ENCODE results near the gene SZT2.

The SZT2 gene

DNA sequence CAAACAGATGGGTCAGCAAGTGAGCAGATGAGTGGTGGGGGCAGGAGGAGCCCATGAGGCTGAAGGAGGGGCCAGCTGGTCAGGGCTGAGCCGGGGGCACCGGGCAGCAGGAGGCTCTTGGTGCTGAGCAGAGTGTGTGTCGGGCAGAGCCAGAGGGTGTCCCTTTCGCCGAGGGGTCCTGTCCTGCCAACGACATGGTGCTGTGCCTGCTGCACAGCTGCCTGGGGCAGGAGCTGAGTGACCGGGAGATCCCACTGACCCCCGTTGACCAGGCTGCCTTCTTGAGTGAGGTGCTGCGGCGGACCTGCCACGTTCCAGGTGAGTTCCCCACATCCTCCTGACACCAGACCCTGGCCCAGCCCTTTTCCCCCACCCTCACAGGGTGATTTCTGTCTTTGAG lies 36.5 kb downstream of the SZT2 start:
- DNase-seq: no peak

DNA sequence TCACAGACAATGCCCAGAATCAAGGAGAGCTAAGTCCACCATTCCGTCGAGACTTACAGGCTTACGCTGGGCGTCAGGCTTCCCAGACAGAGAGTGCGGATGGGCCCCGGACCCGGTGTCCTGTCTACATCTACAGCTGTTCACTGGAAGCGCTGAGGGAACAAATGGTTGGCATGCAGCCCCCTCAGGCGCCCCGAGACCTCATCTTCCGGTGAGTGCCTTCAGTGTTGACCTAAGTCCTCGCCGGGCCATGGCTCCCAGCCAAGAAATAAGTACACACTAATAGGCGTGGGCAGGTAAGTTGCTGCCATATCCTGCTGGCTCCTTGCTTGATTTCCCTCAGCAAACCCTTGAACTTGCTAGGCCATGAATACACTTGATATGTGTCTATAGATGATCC lies 37.8 kb downstream of the SZT2 start:
- DNase-seq: no peak

DNA sequence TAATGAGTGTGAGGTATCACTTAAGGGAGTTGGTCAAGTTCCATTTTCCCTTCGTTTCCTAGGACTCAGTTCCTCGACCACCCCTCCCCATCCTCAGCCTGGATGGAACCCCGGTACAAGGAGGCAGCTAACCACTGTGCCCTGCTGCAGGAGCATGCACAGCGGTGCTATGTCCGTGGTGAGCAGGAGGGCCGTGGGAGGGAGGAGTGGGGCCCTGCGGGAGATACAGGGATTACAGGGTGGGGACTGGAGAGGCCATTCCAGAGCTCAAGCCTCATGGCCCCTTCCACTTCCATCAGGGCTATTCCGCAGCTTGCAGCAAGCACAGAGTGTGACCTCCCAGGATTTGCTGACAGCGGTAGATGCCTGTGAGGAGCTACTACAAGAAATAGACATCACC lies 38.2 kb downstream of the SZT2 start:
- DNase-seq: no peak

DNA sequence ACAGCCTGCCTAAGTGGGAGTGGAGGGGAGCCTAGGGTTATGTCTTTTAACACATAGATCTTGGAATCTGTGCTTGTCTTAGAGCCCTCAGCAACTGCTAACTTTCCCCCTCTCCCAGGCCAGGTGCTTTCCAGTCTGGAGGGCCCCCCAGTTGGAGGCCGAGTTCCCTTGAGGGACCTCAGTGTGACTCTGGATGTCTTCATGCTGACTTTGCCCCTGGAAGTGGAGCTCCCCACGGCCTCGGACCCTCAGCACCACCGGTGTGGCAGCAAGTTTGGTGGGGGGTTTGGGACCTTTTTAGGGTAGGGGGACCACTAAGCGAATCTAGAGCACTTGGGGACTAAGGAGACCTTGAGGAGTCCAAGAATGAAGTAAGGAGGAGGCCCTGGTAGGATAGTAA lies 41.1 kb downstream of the SZT2 start:
- DNase-seq: no peak

DNA sequence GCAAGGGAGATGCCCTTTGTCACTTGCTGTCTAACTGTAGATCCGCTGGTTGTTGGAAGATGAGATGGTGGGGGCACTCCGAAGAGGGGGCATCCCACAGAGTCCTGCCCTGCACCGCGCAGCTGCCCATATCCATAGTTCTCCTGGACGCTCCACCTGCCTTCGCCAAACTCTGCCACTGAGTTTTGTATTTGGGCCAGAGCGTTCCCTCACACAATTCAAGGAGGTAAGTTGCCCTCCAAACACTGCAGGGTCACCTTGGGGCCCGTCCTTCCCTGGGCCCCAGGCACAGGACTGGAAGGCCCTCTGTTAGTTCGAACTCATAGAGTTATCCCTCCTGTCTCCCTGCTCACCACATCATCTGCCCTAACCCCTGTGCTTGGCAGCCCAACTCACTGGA lies 42.0 kb downstream of the SZT2 start:
- DNase-seq: no peak

DNA sequence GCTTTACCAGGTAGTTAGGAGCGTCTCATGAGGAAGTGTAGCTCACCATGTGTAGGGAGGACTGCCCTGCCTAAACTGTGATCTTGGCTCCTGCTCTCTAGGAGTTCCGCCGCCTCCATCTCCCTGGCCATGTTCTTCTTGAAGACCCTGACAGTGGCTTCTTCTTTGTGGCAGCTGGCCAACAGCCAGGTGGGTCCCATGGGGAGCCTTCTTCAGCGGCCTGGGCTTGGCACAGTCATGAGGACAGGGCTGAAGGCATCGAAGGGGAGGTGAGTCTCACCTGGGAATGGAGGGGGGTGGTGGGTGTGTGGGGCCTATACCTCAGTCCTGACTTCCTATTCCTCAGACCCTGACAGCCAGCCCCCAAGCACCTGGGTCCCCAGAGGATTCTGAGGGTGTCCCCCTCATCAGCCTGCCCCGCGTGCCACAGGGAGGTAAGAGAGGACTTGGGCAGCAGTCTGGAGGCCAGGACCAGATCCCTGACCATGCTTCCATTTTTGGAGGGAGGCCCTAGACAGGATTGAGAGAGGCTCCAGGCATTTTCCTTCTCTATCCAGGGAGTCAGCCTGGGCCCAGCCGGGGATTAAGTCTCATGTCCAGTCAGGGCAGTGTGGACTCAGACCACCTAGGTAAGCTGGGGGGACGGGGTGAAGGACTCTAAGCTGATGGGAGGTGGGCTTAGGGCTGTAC lies 42.6 kb downstream of the SZT2 start:
- DNase-seq: no peak

DNA sequence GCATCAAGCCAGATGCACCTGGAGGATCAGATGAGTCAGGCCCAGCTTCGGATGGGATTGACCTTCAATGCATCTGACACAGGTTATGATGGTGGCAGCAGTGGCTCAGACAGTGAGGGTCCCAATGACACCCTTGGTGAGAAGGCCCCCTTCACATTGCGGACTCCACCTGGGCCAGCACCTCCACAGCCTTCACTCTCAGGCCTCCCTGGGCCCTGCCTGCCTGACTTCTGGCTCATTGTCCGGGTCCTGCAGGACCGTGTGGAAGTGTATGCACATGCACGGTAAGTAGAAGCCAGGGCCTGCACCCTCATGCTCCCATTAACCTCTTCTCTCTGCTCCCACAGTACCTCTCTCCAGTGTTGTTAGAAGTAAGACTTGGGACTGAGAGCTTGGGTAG lies 43.2 kb downstream of the SZT2 start:
- no peak for DNase-seq

DNA sequence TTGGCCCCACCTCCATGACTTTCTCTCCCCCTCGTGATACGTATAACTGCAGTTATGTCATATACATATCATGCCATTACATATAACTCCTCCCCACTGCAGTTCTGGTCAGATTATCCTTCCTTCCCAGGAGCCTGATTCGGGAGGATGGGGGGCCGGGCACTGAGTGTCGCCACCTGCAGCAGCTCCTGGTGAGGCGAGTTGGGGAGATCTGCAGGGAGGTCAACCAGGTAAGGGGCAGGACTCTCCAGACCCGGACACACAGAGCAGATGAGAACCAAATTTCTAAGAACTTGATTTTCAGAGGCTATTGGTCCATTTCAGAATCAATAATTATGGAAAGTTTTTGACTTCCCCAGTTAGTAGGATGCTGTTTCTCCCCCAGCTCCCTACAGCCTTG lies 44.6 kb downstream of the SZT2 start:
- DNase-seq: no peak

DNA sequence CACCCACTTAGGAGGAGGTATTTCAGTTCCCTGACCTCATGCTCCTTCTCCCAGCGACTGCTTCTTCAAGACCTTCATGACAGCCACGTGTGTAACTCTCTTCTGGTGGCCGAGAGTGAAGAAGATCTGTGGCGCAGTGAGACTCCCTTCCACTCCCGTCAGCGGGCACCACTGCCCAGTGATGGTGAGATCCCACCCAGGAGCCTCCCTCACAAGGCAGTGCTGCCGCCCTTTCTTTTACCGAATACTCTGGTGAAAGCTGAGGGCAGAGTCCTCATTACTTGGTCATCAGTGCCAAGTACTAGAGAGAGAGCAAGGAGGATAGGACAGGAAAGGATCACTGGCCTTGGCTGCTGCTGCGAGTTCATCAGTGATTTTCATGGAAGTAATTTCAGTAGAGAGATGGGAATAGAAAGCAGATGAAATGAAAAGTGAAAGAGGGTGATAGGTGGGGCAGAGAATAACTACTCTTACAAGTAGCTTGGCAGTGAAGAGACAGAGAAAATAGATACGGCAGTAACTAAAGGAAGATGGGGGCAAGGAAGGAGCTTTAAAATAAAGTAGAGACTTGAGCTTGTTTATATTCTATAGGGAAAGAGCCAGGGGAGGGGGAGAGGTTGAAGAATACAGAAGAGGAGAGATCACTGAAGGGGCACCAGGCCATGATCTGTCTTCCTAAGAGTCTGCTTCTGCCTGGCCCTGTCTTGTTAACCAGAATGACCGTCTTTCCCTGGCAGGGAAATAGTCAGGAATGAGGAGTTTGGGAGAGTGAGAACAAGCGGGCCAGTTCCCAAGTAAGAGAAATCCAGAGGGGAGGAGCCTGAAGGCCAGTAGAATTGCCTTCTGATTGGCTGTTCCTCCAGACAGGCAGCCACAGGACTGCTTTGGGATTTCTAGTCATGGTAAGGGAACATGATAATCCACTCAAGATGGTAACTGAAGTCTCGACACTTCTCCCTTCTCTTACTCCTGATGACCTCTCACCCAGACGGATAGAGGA lies 45.7 kb downstream of the SZT2 start:
- DNase-seq: peak; percentile 29

DNA sequence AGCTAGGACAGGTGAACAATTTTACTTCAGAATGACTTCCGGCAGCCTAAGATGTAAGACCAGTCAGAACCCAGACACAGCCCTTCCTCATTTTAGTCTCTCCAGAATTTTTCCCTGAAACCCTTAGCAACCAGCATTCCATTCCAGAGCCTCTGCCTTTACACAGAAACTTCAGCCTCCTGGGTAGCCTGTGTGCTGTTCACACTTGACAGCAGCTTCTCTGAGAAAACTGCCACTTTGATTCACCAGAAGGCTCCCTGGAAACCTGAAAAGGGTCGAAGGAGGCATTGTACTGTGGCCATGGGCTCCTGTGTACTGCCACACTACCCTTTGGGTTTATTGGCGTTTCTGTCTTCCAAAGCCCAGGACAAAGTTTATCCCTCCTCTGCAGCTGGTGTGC lies 46.7 kb downstream of the SZT2 start:
- no peak for DNase-seq

DNA sequence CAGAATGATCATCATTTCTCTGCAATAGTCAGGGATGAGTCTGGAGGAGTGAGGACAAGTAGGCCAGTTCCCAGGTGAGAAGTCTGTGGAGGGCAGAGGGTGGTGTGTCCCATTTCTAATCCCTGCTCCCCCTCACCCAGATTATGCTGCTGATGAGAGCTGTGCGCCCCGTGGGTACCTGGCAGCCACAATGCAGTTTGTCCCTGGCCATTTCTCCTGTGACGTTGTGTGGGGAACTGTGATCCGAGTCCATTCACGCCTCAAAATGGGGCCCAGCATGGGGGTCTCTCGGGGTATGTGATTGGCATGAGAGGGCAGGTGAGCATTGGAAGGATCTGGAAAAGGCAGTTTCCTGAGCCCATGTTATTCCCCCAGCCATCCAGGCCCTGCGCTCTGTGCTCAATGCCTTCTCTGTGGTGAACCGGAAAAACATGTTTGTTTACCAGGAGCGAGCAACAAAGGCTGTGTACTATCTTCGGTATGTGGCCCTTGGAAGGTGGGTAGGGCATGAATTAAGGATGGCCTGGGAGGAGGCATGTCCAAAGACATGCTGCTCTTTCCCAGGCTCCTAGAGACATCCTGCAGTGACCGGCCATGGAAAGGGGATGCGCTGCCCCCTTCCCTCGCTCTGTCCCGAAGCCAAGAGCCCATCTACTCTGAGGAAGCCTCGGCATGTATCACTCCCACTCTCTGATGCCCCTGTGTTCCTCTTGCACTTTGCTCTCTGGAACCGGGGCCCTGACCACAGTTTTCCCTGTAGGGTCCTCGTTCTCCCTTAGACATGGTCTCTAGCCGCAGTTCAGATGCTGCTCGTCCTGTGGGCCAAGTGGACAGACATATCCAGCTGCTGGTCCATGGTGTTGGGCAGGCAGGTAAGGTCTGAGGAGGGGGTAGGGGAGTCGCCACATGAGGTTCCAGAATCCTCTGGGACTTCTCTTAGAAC lies 47.6 kb downstream of the SZT2 start:
- DNase-seq: no peak

DNA sequence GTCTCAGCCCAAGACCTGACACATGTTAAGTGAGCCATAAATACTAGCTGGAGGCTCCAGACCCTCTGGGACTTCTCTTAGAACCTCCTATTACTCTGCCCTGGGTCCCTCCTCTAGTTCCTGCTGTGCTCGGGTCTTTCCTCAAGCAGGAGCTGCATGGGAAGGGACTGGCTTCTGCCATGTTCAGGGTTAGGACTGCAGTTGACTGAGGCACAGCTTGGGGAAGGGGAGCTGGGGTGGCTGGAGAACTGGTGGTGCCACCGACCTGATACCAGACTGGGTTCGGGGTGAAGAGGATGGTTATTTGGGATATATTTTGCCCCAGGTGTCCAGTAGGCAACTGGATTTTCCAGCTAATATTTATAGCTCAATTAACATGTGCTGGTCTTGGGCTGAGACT lies 48.3 kb downstream of the SZT2 start:
- no peak for DNase-seq

DNA sequence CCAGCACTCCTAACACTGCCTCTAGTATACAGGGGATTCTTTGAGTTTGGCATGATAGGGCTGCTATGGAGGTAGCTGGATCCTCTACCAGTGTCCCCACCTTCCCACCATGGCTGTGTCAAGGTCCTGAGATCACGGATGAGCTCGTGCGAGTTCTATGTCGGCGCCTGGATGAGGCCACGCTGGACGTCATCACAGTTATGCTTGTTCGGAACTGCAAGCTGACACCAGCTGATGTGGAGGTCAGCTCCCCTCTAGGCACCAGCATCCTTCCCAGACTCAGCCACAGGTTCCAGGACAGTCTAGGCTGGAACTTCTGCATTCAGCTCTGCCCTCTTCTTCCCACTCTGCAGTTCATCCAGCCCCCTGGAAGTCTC lies 48.9 kb downstream of the SZT2 start:
- DNase-seq: no peak

DNA sequence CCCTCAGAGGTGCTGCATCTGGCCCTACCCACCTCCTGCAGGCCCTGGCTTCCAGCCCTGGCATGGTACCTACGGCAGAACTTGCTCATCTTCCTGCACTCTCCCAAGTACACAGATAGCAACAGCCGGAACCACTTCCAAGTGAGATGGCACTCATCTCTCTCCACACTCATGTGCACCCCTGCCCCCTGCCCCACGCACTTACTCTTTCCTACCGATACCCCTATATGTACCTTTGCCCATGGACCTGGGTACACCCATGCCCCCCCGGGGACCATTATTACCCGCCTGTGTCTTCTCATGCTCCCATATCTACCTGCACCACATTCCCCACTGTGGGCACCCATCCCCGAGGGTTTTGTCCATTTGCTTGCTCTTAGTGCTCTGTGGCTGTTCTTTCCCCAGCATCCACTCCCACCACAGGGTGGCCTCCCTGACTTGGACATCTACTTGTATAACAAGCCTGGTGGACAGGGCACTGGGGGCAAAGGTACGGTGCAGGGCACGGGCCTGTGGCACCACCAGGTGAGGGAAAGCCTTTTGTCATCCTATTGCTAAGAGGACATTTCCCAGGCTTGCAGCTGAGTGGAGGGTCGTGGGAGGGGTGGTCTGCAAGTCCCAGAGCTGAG lies 49.4 kb downstream of the SZT2 start:
- DNase-seq: no peak

DNA sequence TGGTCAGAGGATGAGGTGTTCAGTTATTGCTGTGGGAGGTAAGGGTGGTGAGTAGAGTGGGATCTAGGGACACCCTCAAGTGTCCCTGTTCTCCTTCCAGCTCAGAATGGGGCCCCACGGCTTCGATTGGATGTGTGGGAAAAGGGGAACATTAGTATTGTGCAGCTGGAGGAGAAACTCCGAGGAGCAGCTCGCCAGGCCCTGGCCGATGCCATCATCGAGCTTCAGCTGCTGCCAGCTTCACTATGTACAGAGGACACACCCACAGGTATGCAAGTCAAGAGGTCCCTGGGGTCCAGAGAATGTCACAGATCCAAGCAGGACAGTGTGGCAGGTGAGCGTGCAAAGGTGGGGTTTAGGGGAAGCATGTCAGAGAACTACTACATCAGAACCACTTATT lies 50.1 kb downstream of the SZT2 start:
- DNase-seq: no peak

DNA sequence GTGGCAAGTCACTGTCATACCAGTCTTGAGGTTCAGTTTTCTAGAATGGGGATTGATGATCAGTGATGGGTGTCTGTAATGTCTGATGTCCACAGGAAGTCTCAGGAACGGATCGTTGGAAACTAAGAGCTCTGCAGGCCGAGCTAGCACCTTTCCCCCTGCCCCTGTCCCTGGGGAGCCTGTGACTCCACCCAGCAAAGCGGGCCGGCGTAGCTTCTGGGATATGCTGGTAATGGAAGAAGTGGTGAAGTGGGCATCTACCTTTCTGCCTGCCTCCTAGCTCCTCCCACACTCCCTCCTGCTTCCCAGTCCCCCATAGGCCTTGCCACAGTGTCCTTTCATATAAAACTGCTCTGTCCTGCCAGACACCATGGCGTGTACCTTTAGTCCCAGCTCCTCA lies 50.7 kb downstream of the SZT2 start:
- DNase-seq: no peak

DNA sequence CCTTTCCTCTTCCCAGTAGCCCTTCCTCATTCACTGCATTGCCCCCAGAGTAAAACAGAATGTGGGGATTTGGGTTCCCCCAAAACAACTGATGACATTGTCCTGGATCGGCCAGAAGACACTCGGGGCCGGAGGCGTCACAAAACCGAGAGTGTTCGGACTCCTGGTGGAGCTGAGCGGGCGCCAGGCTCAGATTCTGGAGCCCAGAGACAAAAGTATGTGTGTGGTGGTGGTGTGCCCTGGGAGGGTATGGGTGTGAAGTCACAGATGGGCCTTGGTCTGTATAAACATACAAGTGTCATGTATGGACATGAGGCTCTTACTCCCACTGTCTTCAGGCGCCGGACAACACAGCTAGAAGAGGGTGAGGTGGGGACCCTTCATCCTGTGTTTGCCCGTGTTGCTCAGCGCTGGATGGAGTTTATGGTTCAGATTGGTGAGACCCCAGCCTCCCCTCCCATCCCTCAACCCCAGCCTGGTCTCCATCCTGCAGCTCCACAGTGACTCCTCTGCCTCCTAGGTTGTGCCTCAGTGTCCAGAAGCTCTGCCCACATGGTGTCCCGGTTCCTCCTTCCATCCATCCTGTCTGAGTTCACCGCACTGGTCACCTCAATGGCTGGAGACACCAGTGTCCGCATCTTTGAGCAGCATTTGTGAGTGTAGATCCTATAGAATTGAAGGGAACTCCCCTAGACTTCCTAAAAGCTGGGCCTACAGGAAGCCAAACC lies 51.6 kb downstream of the SZT2 start:
- DNase-seq: no peak

DNA sequence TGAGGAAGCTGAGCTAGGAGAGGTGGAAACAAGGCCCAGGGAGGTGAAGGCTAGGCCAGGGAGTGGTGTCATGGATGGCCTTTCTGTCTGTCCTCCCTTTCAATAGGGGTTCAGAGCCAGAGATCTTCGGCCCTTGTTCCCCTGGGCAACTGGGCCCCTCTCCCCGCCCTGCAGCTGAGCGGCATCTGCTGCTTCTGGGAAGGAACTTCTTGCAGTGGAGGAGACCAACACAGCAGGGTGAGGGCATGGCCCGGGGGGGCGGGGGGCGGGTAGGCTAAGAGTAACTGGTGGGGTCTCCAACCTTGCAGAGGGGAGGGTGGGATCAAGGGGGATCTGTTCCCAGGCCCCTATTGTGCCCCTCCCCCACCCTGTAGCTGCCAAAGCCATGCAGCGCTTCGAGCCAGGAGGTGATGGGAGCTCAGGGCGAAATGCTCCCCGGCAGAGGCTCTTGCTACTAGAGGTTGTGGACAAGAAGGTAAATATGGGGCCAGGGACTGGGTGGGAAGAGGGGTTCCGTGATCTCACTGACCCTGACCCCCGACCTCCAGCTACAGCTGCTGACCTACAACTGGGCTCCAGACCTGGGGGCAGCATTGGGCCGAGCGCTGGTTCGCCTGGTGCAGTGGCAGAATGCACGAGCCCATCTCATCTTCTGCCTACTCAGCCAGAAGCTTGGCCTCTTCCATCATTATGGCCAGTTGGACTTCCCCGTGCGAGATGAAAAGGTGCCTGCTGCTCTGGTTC lies 52.4 kb downstream of the SZT2 start:
- no peak for DNase-seq

DNA sequence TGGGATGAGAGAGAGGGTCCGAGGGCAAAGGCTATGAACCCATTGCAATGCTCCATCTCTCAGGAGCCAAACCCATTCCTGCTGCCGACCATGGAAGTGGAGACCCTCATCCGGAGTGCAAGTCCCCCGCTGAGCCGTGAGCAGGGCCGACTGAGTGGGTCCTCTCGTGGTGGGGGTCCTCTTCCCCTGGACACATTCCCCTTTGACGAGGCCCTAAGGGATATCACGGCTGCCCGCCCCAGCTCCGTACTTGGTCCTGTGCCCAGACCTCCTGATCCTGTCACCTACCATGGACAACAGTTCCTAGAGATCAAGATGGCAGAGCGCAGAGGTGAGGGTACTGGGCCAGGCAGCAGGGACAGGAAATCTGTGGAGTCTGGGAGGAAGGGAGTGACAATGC lies 53.1 kb downstream of the SZT2 start:
- no peak for DNase-seq

DNA sequence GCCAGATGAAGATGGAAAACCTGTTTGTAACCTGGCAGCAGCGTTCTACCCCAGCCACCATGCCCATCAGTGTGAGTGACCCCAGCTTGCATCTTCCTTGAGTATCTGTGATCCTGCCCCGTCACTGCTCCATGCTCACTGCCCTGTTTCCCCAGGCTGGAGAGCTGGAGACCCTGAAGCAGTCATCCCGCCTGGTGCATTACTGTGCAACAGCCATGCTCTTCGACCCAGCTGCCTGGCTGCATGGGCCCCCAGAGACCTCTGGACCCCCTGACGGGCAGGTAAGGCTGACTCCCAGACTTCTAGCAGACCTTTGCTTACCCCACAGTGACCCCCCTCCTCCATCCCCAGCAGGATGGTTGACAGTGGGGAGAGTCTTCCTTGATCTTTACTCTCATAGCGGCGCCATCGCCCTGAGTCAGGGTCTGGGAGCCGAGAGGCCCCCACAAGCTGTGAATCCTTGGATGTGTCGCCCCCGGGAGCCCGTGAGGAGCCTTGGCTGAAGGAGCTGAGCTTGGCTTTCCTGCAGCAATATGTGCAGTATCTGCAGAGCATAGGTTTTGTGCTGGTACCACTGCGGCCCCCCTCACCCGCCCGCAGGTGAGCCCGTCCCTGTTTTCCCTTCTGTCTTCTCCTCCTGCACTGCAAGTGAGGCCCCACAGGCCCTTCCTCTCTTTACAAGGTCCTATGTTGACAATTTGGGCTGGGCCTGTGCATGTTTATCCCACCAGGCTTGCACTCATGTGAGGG lies 53.7 kb downstream of the SZT2 start:
- DNase-seq: no peak

Measured in midbrain (tissue), 1 donor.